ENCODE results near the gene HDAC9.

HDAC9 gene

DNA sequence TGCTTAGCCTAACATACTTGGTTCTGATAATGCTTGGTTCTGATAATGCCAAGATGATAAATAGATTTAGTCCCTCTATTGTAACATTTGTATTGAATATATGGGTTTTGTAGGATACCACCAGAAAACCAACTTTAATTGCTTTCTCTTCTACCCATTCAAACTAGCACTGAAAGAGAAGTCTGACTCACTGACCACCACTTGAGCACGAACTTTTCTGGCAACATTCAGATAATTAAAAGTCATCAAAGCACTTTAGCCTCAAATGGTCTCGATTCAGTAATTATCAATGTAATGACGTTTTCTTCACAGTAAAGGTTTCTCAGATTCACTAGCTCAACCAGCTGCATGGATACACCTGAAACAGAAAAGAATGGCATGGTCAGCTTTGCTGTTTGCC is 63.0 kb downstream of the HDAC9 start:
- no peak for DNase-seq

DNA sequence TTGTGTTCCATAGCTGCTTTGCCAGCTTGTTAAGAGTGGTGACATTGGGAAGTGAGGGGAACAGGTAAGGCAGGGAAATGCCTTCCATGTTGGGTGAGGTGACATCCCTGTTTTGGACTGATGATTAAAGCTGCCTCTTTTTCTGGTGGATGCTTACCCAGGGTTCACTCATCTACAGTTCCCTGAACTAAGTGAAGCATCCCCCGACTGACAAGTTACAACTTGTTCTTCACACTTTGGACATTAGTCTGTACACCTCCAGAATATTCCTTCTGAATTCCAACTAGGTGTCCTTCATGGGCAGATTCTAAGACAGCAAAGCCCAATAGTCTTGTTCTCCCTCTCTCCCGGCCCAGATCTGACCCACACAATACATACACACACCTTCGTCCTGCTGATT is 63.4 kb downstream of the HDAC9 start:
- no peak for DNase-seq

DNA sequence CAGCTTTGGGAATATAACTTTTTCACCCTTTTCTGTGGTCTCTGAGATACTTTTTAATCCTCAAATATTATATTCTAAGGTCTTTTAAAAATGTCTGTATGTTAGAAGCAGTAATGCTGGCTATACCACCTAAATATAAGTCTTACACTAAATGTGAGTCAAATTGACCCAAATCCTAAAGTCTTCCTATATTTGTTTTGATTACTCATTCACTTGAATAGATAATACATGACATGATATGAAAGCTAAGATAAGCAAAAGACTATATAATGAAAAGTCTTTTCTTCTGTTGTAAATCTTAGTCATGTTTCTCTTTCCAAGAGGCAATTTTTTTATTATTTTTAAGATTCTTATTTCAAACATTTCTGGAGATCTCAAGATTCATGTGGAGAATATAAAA is 64.2 kb downstream of the HDAC9 start:
- no peak for DNase-seq

- DNase-seq: no peak
Observed at GRCh38 chr7:18564779-18565178, 69.2 kb downstream of the HDAC9 start.

DNA sequence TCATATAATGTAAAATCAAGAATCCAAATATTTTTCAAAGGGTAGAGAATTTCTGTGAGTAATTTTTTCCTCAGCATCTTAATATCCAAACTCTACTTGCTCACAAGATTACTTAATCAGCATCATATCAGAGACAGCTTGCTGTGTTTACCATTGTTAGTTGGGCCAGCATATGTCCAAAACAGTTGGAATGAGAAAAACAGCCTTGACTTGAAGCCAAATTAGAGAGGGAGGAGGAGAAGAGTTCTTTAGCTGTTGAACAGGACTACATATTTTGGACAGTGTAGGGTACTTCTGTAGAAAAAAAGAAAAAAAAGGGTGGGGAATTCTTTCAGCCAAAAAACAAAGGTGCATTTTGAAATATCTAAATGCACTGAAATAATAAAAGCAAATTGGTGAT is 69.8 kb downstream of the HDAC9 start:
- no peak for DNase-seq

GRCh38 chr7:18566205-18566604 is 70.7 kb downstream of the HDAC9 start:
- no peak for DNase-seq

DNA sequence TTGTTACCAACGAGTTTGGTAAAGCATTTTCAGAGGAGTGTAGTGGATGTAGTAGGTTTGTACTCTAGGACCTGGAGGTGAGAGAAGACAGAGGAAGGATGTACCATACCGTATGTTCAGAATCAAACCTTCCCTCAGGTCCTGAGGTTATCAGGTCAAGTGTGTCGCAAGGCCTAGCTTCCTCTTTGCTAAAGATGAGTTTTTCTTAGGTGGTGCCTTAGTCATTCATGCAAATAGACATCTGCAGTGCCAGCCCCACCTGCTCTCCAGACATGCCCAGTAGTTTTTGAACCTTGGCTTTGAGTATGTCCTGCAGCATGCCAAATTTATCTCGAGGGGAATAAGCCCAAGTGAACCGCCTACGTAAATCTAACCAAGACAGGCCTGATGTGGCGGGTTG is 71.3 kb downstream of the HDAC9 start:
- DNase-seq: no peak

- DNase-seq: no peak
Observed at GRCh38 chr7:18570441-18570840, 74.9 kb downstream of the HDAC9 start.

- no peak for DNase-seq
Observed at GRCh38 chr7:18570890-18571478, 75.4 kb downstream of the HDAC9 start.

GRCh38 chr7:18572154-18572553 is 76.6 kb downstream of the HDAC9 start:
- no peak for DNase-seq

DNA sequence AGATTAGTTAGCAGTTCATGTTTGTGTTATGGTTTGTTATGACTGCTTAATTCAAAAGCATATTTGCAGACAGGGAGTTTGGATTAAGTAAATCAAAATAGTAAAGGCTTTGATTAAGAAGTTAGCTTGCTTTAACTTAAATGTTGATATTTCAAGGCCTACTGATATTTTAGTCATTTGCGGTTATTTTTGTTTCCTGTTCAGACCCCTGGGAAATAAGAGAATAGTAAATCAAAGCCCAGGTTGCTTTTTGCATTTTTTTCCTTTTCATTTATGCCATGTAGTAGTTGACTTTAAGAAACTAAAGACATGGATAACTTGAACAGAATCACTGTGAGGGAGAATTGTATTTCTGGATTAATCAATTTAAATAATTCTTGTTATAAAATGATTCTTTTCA is 77.3 kb downstream of the HDAC9 start:
- DNase-seq: no peak

- no peak for DNase-seq
Observed at GRCh38 chr7:18573410-18574234, 78.1 kb downstream of the HDAC9 start.

- no peak for DNase-seq
Observed at GRCh38 chr7:18574235-18574540, 78.6 kb downstream of the HDAC9 start.

DNA sequence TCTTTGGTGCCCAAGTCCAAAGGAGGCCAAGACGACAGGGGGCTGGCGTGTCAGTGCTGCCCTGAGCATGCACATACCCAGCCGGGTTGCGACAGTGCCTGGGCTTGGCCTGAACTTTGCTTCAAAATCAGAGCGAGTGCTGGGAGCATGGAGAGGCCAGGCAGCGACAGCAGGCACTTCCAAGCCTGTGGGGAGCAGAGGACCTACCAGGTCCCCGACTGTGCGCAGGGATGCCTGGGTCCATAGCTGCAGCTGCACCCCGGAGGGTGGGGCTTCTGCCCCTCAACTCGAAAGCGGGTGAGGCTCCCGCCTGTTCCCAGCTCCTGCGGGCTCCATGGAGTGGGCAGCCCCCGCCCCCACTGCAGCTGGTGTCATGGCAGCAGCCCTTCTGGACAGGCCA is 79.1 kb downstream of the HDAC9 start:
- DNase-seq: no peak

DNA sequence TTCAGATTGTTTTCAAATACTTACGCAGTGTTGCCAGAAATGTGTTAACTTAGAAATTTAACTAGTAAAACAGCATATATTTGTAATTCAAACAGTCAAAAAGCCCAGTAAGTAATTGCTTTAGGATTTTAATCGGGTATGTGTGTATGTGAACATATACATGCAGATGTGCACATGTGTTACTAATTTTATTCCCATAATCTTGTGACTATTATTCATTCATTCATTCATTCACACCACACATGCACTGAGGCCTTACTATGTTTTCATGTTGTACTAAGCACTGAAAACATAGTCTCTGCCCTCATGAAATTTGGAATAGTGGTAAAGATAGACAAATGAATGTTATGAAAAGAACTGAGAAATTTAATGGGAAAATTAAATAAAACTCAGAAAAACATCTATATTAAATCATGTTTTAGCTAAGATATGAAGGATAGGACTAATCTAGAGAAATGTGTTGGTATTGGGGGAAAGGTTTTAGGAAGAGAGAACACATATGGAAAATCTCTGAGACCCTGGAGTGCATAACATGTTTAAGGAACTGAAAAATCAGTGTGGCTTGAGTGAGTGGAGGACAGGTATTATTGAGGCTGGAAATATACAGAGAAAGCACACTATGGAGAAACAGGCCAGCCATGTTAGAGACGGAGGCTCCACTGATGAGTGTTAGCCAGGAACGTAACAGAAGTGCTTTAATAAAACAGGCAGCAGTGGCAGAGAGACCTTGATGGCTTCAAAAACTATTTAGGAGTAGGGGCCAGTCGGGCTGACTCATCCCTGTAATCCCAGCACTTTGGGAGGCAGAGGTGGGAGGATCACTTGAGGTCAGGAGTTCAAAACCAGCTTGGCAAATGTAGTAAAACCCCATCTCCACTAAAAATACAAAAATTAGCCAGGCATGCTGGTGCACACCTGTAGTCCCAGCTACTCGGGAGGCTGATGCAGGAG is 80.3 kb downstream of the HDAC9 start:
- DNase-seq: no peak

DNA sequence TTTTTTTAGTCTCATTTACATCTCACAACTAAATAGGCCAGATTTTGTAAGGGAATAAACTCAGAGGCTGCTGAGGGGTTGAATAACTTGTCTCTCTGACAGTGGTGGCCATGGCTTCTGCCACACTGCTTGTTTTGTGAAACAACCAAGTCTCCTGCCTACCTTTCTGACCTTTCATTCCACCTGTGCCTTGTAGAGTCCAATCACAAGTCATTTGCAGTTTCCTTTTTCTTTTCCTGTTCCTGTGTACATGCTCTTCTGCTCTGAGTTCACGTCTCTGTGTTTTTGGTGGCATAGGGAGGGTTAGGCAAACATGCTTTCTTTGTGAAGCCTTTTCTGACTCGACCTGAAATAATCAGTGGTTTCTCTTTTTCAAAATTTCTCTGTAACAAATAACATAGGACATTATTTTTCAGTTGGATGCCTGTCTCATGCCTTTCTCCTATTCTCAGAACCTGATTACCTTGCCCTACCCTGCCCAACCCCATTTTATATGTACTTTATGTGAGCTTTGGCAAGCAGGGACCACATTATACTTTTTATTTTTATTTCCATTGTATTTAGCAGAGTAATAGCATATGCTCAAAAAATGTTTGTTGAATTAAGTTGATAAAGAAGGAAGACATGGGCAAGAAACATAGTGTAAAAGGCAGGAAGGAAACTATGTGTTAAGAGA is 81.7 kb downstream of the HDAC9 start:
- no peak for DNase-seq

- DNase-seq: no peak
Observed at GRCh38 chr7:18579698-18580097, 84.1 kb downstream of the HDAC9 start.

DNA sequence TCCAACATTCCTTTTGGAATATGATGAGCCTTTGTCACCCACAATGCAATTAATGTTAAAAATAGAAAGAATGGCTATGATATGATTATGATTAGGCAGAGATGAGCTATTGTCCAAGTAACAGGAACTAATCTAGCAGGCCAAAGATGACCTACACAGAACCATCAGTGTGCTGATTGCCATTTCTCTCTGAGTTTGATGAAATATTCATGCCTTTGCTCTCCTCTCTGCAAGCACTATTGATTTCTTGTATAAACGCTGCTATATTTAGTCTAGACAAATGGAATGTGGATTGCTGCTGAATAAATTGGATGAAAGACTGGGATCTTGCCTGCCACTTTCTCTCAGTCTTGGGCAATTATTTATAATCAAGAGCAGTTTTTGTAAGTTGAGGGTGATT is 85.4 kb downstream of the HDAC9 start:
- DNase-seq: no peak

DNA sequence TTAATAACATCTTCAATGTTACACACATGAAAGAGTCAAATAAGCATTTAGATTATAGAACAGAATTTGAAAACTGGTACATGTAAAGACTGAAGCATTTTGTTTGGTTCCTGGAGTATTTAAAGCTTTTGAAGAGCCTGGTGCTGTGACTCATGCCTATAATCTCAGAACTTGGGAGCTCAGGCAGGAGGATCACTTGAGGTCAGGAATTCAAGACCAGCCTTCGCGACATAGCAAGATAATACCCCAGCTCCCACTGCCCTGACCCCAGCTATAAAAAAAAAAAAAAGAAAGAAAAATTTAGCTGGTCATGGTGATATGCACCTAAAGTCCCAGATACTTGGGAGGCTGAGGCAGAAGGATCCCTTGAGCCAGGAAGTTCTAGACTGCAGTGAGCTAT is 87.8 kb downstream of the HDAC9 start:
- no peak for DNase-seq

DNA sequence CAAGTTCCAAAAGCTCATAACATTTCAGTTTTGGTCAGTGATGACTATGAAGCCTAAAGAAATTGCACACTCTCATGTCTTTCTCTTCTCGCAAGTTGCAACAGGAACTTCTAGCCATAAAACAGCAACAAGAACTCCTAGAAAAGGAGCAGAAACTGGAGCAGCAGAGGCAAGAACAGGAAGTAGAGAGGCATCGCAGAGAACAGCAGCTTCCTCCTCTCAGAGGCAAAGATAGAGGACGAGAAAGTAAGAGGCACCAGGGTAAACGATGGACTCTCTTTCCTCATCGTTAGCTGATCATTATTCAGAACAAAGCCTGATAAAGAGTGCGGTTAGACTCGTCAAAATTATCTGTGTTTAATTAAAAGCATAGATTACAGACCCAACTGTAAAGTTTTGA is 94.7 kb downstream of the HDAC9 start:
- no peak for DNase-seq

DNA sequence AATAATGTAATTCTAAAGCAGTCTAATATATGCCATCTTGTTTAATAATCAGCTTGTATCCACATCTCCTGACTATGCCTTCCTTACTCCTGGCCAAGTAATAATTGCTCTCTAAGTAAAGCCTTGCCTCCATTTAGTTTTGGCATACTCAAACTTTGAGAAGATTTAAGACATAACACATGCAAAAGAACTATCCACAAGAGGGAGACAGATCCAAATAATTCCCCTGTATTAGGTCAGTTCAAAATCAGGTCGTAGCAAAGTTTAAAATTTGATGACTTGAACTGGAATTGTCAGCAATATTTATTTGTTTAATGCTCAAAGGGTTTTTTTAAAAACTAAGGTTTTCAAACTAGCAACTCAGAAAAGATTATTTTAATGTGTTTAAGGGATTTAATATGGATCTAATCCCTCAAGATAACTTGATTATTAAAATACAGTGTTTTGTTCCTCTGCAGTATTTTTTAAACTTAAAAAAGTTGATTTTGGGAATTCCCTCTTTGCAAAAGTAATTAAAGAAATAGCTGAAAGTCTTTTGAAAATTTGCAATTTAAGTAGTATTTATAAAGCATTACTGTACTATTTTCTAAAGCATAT is 95.3 kb downstream of the HDAC9 start:
- no peak for DNase-seq

- no peak for DNase-seq
Observed at GRCh38 chr7:18593602-18594279, 98.2 kb downstream of the HDAC9 start.

Data from activated naive CD4-positive, alpha-beta T cell treated with anti-CD3 and anti-CD28 coated beads, Interleukin-2, amount 50 U/mL, for 16 hours (primary cell).